ENCODE results near the gene TPP1.

TPP1 gene

DNA sequence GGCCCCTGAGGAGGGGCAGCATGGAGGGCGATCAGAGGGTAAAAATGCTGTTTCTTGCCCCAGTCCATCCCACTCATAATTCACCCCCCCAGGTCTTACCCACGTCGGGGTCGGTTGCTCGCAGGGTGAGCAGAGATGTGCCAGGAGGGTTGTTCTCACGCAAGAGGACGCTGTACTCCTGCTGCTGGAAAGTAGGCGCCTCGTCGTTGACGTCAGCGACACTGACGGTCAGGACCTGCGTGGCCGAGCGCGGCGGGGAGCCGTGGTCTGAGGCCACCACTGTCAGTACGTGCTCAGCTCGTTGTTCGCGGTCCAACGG is 10.3 kb upstream of the TPP1 start:
- DNase-seq (ENCODE audit: low read depth in 2 of 3, low spot score in 1 of 3): no peak

DNA sequence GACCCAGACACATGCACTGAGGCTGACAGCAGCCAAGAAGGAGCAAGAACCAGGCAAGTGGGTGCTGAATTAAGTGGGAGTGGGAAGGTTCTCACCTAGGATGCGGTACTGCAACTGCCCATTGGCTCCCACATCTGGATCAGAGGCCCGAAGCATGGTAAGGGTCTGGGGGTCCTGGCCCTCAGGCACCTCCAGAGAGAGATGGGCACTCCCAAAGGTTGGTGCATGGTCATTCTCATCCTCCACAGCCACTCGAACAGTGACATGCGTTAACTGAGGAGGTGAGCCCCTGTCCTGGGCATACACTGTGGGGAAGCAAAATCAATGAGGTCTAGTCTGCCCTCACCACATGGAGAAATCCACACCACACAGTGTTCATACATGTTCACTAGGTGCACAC is 9.3 kb upstream of the TPP1 start:
- no peak for DNase-seq (ENCODE audit: low read depth in 2 of 3, low spot score in 1 of 3)

DNA sequence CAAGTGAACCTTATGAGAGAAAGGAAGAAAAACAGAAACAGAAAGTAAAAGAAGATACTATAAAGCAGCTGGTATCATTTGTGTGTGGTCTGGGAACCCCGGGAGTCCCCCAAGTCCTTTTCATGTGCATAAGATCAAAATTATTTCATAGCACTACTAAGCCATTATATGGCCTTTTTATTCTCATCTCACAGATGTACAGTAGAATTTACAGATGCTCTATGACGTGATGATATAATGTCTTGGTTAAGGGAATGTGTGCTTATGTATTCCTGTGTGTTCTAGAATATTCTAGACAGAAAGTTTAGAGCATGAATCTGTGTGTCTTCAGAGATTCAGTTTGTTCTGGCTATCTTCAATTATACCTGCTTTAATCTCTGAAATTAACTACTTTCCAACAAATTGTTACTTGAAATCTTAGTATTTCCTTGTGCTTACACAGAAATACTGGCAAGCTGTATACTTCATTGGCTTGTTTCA is 8.6 kb upstream of the TPP1 start:
- DNase-seq (ENCODE audit: low read depth in 2 of 3, low spot score in 1 of 3): no peak

GRCh38 chr11:6626971-6627761 is 7.9 kb upstream of the TPP1 start:
- no peak for DNase-seq (ENCODE audit: low read depth in 2 of 3, low spot score in 1 of 3)

DNA sequence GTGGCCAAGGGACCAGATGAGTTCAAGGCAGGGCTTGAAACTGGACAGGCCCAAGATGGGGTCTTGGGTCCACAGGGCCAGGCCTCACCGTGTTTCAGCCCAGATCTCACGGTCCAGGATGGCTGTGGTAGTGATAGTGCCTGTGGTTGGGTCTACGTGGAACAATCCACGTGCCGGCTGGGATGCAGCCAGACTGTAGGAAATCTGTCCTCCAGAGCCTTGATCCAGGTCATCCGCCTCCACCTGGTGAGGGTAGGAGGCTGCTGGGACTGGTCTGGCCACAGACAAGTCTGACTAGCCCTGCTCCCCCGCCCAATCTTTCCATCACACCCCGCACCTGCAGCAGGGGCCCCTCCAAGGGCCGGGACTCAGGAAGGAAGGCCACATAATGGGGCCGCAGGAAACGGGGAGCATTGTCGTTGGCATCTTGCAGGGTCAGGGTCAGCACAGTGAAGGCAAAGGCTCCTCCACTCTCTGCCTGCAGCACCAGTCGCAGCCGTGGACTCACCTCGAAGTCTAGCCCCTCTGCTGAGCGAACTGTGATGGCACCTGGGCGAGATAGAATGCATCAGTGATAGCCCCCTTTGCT is 6.7 kb upstream of the TPP1 start:
- DNase-seq (ENCODE audit: low read depth in 2 of 3, low spot score in 1 of 3): no peak

DNA sequence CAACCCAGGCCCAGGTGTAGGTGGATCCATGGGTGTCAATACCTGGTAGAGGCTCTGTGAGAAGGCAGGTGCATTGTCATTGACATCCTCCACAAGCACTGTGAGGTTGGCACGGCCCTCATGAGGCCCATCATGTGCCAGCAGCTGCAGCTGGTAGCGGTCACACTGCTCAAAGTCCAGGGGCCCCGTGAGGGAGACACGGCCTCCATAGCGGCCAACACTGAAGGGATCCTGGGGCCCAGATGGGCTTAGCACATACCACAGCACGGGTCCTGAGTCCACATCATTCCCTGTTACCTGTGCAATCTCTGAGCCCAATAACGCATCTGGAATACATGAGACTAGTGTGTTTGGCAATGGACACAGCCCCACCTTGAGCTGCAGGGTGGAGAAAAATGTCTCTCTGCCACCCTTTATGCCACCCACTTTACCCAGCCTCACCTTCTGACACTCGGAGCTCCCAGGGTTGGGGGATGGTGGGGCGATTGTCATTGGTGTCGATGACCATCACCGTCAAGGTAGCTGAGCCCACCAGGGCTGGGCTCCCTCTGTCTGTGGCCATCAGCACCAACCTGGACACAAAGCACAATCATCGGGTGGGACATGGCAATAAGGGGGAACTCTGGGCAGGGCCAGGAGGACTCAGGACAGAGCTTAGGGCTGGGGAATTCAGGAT is 6.1 kb upstream of the TPP1 start:
- no peak for DNase-seq (ENCODE audit: low read depth in 2 of 3, low spot score in 1 of 3)

DNA sequence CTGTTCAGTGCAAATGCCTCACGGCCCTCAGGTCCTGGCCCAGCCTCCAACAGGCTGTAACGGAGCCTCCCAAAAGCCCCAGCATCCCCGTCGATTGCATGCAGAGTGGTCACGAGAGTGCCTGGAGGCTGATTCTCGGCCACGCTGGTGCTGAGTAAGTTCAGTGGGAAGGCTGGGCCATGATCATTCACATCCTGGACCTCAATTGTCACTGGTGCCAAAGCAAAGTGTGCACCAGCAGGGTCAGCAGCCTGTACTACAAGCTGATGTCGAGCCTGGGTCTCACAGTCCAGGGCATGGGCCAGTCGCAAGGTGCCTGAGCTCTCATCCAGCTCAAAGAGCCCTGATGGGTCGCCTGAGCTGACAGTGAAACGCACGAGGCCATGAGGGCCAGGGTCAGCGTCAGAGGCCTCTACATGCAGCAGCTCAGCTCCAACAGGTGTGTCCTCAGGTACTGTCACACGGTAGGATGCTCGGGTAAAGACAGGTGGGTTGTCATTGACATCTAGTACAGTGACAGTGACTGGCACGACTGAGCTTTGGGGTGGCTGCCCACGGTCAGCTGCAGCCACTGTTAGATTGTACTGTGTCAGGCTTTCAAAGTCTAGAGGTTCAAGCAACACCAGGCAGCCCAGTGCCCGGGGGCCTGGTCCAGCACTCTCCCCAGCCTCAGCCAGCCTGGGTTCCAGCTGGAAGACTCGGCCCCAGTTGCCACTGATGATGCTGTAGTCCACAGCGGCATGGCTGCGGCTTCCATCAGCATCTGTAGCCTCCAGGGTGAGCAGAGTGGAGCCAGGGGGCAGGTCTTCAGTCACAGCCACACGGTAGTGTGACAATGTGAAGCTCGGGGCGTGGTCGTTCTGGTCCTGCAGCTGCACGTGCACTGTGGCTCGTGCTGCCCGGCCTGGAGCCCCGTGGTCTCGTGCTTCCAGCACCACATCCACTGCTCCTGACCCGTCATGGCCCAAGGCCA is 4.5 kb upstream of the TPP1 start:
- DNase-seq (ENCODE audit: low read depth in 2 of 3, low spot score in 1 of 3): no peak

GRCh38 chr11:6622261-6623171 is 3.3 kb upstream of the TPP1 start:
- DNase-seq (ENCODE audit: low read depth in 2 of 3, low spot score in 1 of 3): no peak

DNA sequence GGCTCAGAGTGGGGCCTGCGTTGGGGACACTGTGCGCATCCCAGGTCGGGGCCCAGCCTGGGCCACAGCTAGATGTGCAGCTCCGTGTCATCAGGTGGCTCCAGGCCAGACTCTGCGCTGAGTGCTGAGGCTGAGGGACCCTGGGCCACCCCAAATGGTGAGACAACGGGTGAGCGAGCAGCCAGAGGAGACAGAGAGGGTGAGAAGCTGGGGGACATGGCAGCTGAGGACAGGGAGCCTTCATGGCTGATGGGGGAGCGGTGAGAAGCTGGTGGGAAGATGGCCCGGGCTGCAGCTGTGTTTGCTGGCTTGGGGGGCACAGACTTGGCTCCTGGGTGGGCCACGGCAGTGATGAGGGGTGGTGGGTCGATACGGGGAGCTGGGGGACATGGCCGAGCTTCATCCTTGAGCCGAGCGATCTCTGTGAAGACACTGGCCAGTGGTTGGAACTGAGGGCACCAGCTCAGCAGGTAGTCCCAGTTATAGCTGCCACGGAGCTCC is 2.5 kb upstream of the TPP1 start:
- no peak for DNase-seq (ENCODE audit: low read depth in 2 of 3, low spot score in 1 of 3)

DNA sequence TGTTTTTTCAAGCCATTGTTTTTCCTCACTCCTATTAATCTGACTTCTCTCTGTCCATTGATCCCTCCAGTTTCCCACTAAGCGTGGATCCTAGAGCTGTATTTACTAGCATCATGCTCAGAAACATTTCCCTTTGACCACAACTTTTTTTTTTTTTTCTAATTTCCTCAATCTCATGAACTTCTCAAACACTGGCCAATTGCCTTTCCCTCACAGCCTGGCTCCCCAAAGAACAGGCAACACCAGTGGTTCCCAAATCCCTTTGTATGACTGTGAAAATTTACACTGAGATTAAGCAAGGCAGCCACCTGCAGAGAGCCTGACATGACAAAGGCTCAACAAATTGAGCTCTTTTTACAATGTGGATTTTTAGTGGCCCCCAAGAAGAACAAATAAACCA is 1.4 kb upstream of the TPP1 start:
- no peak for DNase-seq (ENCODE audit: low read depth in 2 of 3, low spot score in 1 of 3)

DNA sequence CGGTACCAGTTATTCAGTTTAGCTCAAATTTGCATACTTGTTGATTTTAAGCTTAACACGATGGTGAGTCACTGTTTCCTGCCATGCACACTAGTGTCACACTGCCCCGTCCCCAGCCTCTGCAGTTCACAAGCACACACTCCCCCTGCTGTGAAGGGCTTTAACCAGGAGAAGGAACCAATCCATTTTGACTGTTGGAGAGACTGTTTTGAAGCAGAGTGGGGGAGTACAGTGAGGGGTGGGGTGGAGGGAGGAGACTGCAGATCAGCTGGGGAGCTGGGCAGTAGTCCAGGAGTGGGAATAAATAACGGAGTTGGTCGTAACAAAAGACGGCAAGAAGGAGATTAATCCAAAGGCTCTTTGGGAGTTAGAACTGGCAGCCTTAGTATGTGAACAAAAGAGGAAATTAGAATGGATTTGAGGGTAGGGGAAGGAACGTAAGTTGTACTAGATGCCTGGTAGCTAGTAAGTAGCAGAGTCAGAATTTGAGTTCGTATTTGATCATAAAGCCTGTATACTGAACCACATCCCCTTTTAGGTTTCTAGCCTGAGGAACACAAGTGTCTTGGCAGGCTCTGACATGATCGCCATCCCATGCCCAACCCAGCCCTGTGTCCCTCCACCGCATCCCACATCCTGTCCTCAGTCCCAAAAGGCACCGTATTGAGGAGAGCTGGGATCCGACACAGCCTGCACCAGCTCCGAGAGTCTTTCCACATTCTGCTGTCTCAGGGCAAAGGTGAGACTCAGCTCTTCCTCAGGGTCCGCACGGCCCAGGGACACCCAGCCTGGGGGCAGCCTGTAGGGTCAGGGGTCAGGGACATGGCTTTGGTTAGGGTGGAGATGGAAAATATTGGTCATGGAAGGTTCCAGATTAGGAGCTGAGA is 862 bp downstream of the TPP1 start:
- DNase-seq (ENCODE audit: low read depth in 2 of 3, low spot score in 1 of 3): peak in 1 of 3 donors; percentile 33

DNA sequence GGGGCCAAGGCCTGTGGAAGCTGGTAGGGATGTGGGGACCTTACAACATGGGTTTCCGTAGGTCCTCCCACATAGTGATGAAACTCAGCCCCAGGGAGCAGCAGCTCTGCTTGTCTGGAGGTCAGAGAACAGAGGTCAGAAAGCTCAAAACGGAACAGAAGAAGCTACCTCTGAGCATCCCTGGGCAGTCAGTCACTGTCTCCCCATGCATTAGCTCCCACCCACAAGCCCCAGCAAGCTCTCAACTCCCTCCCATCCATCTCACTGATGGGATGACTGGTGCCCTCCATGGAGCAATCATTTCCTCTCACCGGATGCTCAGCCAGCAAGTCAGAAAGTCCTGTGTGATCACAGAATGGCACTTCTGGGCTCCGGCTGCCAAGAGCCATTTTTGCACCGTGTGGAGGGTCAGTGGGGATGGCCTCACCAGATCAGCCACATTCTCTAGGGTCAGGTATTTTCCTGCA is 1.9 kb downstream of the TPP1 start:
- DNase-seq (ENCODE audit: low read depth in 2 of 3, low spot score in 1 of 3): no peak

- DNase-seq (ENCODE audit: low read depth in 2 of 3, low spot score in 1 of 3): no peak
Measured at GRCh38 chr11:6616596-6617250, 2.5 kb downstream of the TPP1 start.

GRCh38 chr11:6615882-6616585 is 3.2 kb downstream of the TPP1 start:
- DNase-seq (ENCODE audit: low read depth in 2 of 3, low spot score in 1 of 3): no peak

- no peak for DNase-seq (ENCODE audit: low read depth in 2 of 3, low spot score in 1 of 3)
Measured at GRCh38 chr11:6615046-6615445, 4.2 kb downstream of the TPP1 start.

DNA sequence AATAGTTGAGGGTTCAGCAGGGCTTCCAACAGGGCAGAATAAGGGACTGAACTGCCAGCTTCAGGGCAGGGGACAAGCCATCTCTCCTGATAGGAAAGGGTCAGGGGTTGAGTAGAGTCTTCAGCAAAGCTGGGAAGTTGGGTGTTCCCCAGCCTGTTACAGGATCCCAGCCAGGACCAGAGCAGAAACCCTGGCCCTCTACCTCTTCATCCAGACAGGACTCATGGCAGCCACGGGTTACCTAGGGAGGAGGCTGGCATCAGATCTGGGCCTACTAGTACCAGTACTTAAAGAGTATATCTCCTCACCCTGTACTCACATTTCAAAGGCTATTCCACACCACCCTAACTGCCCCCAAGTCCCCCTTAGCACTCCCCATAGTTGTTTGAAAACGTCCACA is 4.8 kb downstream of the TPP1 start:
- DNase-seq (ENCODE audit: low read depth in 2 of 3, low spot score in 1 of 3): no peak

DNA sequence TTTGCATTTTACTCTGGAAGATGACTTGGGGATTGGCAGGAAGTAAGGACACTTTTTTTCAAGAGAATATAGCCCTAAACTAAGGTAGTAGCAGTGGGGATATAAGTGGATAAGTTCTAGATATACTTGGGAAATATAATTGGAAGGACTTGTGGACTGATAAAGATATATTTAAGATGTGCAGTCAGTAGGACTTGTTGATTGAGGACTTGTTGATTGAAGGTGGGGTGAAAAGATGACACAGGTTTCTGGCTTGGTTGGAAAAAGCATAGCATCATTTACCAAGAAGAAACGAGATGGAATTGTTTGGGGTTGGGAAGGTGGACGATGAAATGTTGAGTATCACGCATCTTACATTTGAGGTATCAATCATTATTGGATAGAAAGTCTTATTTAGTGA is 5.7 kb downstream of the TPP1 start:
- DNase-seq (ENCODE audit: low read depth in 2 of 3, low spot score in 1 of 3): no peak

Measured in stimulated activated CD4-positive, alpha-beta T cell treated with anti-CD3 and anti-CD28 coated beads, Interleukin-12 subunit alpha, Interleukin-12 subunit beta, amount 100 ng/mL, for 48 hours (primary cell).